OCI-LY1 (cell line): Measurements from ENCODE around the gene RHEX.

Experiments used
- H2AFZ ChIP-seq: fragments of 200-600 bp; sonication (generic), shearing (Covaris generic); 2 replicates; pipeline ENCODE4 v1.6.0; 2014; ENCODE audit warnings: antibody characterized with exemption, mild to moderate bottlenecking, low read length
- H3F3A ChIP-seq: fragments of 200-600 bp; sonication (generic), shearing (Covaris generic); 2 replicates; pipeline ENCODE4 v1.6.0; 2014; ENCODE audit warnings: mild to moderate bottlenecking, antibody characterized with exemption, low read length, moderate library complexity; ENCODE audit not compliant: insufficient read depth
- H3K27ac ChIP-seq: fragments of 200-600 bp; sonication (generic); 2 replicates; pipeline ENCODE4 v1.5.1; 2014; ENCODE audit warnings: low read length, mixed run types, mild to moderate bottlenecking, low read depth; ENCODE audit not compliant: poor library complexity, severe bottlenecking
- H3K27me3 ChIP-seq: fragments of 200-600 bp; sonication (generic); 2 replicates; pipeline ENCODE4 v1.6.0; 2014; ENCODE audit warnings: antibody characterized with exemption, mild to moderate bottlenecking, low read length, moderate library complexity; ENCODE audit not compliant: insufficient read depth
- H3K36me3 ChIP-seq: fragments of 200-600 bp; sonication (generic); 2 replicates; pipeline ENCODE4 v1.6.1; 2014; ENCODE audit warnings: mild to moderate bottlenecking, antibody characterized with exemption, low read length, moderate library complexity, mixed read lengths; ENCODE audit not compliant: insufficient read depth
- H3K4me1 ChIP-seq: fragments of 200-600 bp; sonication (generic); 2 replicates; pipeline ENCODE4 v1.5.1; 2014; ENCODE audit warnings: mild to moderate bottlenecking, low read length, moderate library complexity; ENCODE audit not compliant: insufficient read depth, severe bottlenecking
- H3K4me2 ChIP-seq: fragments of 200-600 bp; sonication (generic), shearing (Covaris generic); 2 replicates; pipeline ENCODE4 v1.6.1; 2014; ENCODE audit warnings: low read length
- H3K4me3 ChIP-seq: fragments of 200-600 bp; sonication (generic); 2 replicates; pipeline ENCODE4 v1.5.1; 2014; ENCODE audit warnings: low read length, low read depth, mild to moderate bottlenecking, mixed read lengths; ENCODE audit not compliant: poor library complexity, severe bottlenecking
- H3K79me2 ChIP-seq: fragments of 200-600 bp; shearing (Covaris generic); 2 replicates; pipeline ENCODE4 v1.6.1; 2016; ENCODE audit warnings: mixed run types, low read length, mixed read lengths; ENCODE audit not compliant: insufficient read depth
- H3K9ac ChIP-seq: fragments of 200-600 bp; sonication (generic), shearing (Covaris generic); 2 replicates; pipeline ENCODE4 v1.6.1; 2014; ENCODE audit warnings: mild to moderate bottlenecking, low read length, mixed read lengths
- H3K9me2 ChIP-seq: fragments of 200-600 bp; sonication (generic), shearing (Covaris generic); 2 replicates; pipeline ENCODE4 v1.6.1; 2014; ENCODE audit warnings: low read depth, mild to moderate bottlenecking, low read length, mixed read lengths
- H3K9me3 ChIP-seq: fragments of 200-600 bp; shearing (Covaris generic); 2 replicates; pipeline ENCODE4 v1.6.1; 2014; ENCODE audit warnings: low read length, mixed read lengths
- H4K20me1 ChIP-seq: fragments of 200-600 bp; sonication (generic), shearing (Covaris generic); 2 replicates; pipeline ENCODE4 v1.6.0; 2016; ENCODE audit warnings: mild to moderate bottlenecking, low read length; ENCODE audit not compliant: insufficient read depth
- EZH2 ChIP-seq: fragments of 200-600 bp; sonication (generic), shearing (Covaris generic); IDR thresholded peaks from 2 replicates; pipeline ENCODE4 v1.8.0; 2017; ENCODE audit warnings: borderline replicate concordance, mixed run types, mild to moderate bottlenecking, antibody characterized with exemption, low read length, moderate library complexity, mixed read lengths
- TF ChIP-seq, protein P1 (sequence below): fragments of 200-600 bp; sonication (generic), shearing (Covaris generic); IDR thresholded peaks from 2 replicates; pipeline ENCODE4 v1.5.1; 2017; ENCODE audit warnings: mild to moderate bottlenecking, antibody characterized with exemption, low read length, moderate library complexity, mixed read lengths

The RHEX gene

DNA sequence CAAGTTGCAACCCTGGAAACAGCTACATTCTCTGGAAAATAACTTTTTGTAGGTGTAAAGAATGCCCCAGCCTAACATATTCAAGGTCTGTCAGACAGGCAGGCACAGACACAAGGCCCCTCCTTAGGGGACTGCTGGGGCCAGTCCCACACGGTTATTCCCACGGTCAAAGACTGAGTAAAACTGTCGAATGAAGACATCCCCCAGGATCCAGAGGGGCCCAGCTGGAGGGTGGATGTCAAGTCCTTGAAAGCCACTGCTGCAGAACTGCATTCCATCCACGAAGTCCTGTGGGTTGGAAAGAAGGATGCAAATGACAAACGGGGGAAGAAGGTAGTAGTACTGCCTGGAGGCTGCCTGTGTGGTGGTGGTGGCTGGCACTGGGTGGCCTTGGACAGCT, 42.9 kb upstream of the RHEX start:
- H3K27ac ChIP-seq = no peak overlapping the region
- no peaks in the 10 kb centered on the region for H3K36me3 ChIP-seq
- no peak overlapping the region for H3K9ac ChIP-seq
- no peak overlapping the region for H3K4me3 ChIP-seq
- TF ChIP-seq, protein P1, sequence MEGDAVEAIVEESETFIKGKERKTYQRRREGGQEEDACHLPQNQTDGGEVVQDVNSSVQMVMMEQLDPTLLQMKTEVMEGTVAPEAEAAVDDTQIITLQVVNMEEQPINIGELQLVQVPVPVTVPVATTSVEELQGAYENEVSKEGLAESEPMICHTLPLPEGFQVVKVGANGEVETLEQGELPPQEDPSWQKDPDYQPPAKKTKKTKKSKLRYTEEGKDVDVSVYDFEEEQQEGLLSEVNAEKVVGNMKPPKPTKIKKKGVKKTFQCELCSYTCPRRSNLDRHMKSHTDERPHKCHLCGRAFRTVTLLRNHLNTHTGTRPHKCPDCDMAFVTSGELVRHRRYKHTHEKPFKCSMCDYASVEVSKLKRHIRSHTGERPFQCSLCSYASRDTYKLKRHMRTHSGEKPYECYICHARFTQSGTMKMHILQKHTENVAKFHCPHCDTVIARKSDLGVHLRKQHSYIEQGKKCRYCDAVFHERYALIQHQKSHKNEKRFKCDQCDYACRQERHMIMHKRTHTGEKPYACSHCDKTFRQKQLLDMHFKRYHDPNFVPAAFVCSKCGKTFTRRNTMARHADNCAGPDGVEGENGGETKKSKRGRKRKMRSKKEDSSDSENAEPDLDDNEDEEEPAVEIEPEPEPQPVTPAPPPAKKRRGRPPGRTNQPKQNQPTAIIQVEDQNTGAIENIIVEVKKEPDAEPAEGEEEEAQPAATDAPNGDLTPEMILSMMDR = no peak
- TF ChIP-seq EZH2 = no peak
- H3K9me2 ChIP-seq = no peaks in the 10 kb centered on the region
- H3K4me1 ChIP-seq = peaks cover 19% of the 10 kb centered on the region
- no peaks in the 10 kb centered on the region for H3K27me3 ChIP-seq
- no peaks in the 10 kb centered on the region for H3K9me3 ChIP-seq
- no peaks in the 10 kb centered on the region for H4K20me1 ChIP-seq
- H3K4me2 ChIP-seq = no peak overlapping the region
- H2AFZ ChIP-seq = no peak overlapping the region
- no peaks in the 10 kb centered on the region for H3F3A ChIP-seq
- H3K79me2 ChIP-seq = no peaks in the 10 kb centered on the region

DNA sequence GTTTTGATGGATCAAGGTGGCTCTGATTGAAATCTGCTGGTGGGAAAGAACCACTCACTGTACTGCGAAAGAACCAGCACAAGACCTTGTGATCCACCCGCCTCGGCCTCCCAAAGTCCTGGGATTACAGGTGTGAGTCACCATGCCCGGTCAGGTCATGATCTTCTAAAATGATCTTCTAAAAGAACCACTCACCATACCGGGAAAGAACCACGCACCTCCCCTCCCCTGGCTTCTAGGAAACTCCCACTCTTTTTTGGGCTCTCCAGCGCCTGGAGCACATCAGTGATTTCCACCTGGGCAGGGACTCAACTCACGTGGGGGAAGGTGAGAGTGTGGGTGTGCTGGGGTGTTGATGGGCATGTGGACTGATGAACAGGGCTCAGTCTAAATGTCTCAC, 41.9 kb upstream of the RHEX start:
- Histone ChIP-seq H3K9me2 (no peaks in the 10 kb centered on the region), H3K4me1 (peaks cover 19% of the 10 kb centered on the region), H3K27ac (no peak overlapping the region), H3K36me3 (no peaks in the 10 kb centered on the region), H3F3A (no peaks in the 10 kb centered on the region), H4K20me1 (no peaks in the 10 kb centered on the region), H2AFZ (no peak overlapping the region), H3K4me2 (no peak overlapping the region), H3K9ac (no peak overlapping the region), H3K4me3 (no peak overlapping the region), H3K79me2 (no peaks in the 10 kb centered on the region), H3K9me3 (no peaks in the 10 kb centered on the region), H3K27me3 (no peaks in the 10 kb centered on the region)
- TF ChIP-seq, protein P1 = no peak
- TF ChIP-seq EZH2 = no peak

DNA sequence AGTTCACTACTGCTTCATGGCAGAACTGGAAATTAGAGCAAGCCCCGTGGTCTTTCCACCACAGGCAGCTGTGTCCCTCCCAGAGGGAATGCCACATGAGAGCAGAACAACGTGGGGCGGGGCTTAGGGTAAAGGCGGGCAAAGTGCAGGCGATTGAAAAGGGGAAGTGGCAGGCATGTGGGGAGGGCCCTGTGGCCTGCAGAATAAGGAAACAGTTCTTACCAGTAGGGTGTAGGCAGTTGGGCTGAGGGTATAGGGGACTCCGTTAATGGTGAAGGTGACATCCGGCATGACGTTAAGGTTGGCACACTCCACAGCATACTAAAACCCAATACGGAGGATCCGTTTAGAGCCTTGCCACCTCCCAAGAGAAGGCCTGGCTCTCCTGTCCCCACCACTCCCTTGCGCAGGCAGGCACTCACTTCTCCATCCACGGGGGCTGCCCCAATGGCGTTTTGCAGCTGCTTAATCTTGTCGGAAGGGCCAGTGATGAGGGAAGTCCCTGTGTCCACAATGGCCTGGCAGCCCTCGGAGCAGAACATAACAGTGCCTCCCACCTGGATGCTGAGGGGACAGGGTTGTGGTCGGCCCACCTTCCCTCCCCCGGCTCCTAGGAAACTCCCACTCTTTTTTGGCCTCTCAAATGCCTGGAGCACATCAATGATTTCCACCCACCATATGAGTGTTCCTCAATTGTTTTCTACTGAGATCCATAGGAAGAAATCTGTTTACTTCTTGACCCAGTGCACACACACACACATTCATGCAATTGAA, 40.7 kb upstream of the RHEX start:
- no peaks in the 10 kb centered on the region for H3K79me2 ChIP-seq
- no peaks in the 10 kb centered on the region for H4K20me1 ChIP-seq
- peaks cover 19% of the 10 kb centered on the region for H3K4me1 ChIP-seq
- no peaks in the 10 kb centered on the region for H3K9me2 ChIP-seq
- no peaks in the 10 kb centered on the region for H3K27me3 ChIP-seq
- no peaks in the 10 kb centered on the region for H3K9me3 ChIP-seq
- peak overlapping the region; percentile 54; the same call in 1 of the 2 replicates for H2AFZ ChIP-seq
- no peaks in the 10 kb centered on the region for H3F3A ChIP-seq
- no peak overlapping the region; the same call in 1 of the 2 replicates for H3K9ac ChIP-seq
- no peaks in the 10 kb centered on the region for H3K36me3 ChIP-seq
- peak overlapping the region; percentile 1 for H3K27ac ChIP-seq
- peak overlapping the region; percentile 38 for H3K4me2 ChIP-seq
- peak overlapping the region; percentile 18 for H3K4me3 ChIP-seq
- TF ChIP-seq EZH2 = no peak
- TF ChIP-seq, protein P1 = no peak
